ENCODE data around the gene NFKBIE. TPM values are rescaled to one million over a fixed set of nuclear protein-coding genes. Genes with fewer than 3 reads are reported as not detected.
A peak's percentile ranks its signal among the peaks of the same experiment; 100 is the strongest.

The NFKBIE gene
- total and polyA plus RNA-seq, 2 experiments from 2014 or later, result 14.0 to 16.7 TPM

- H3K4me2 ChIP-seq, result peak overlapping the region; percentile 16
- no peaks in the 10 kb centered on the region for H3K36me3 ChIP-seq (replicated peaks; ENCODE audit: insufficient read depth, low read depth)
- no peak overlapping the region for H2AFZ ChIP-seq
- peaks cover 54% of the 10 kb centered on the region for H3K4me1 ChIP-seq (ENCODE audit: insufficient read depth)
- H3K9me3 ChIP-seq (ENCODE audit: low read depth), result no peaks in the 10 kb centered on the region
- no peaks in the 10 kb centered on the region for H3K9me2 ChIP-seq (replicated peaks; ENCODE audit: insufficient read depth)
- no peaks in the 10 kb centered on the region for H3K27me3 ChIP-seq
- H4K20me1 ChIP-seq (ENCODE audit: insufficient read depth, poor library complexity, severe bottlenecking), result no peaks in the 10 kb centered on the region
- H3K4me3 ChIP-seq, result no peak overlapping the region
- 41% methylated on average over 4 of the region's 4 CpGs for WGBS (ENCODE audit: low lambda C conversion rate, missing lambda C conversion rate)
- peak; percentile 88 for DNase-seq (ENCODE audit: low spot score)
- TF ChIP-seq EZH2 (IDR thresholded peaks at IDR 0.05; ENCODE audit: borderline replicate concordance) (no peak), EZH2phosphoT487 (IDR thresholded peaks at IDR 0.05; ENCODE audit: low read depth, severe bottlenecking, unreplicated experiment) (no peak), CTCF (IDR thresholded peaks at IDR 0.05; ENCODE audit: poor library complexity) (peak; percentile 62)
- H3K79me2 ChIP-seq, result peaks cover 8% of the 10 kb centered on the region
- peak overlapping the region; percentile 20 for H3K27ac ChIP-seq
Measured at GRCh38 chr6:44221291-44221960, 43.9 kb downstream of the NFKBIE start.

GRCh38 chr6:44220913-44221290 lies 44.4 kb downstream of the NFKBIE start:
- no peak for DNase-seq (ENCODE audit: low spot score)
- TF ChIP-seq EZH2phosphoT487 (IDR thresholded peaks at IDR 0.05; ENCODE audit: low read depth, severe bottlenecking, unreplicated experiment) (no peak), EZH2 (IDR thresholded peaks at IDR 0.05; ENCODE audit: borderline replicate concordance) (no peak), CTCF (IDR thresholded peaks at IDR 0.05; ENCODE audit: poor library complexity) (no peak)
- Histone ChIP-seq H3K9me3 (ENCODE audit: low read depth) (no peaks in the 10 kb centered on the region), H3K4me1 (ENCODE audit: insufficient read depth) (peaks cover 49% of the 10 kb centered on the region), H4K20me1 (ENCODE audit: insufficient read depth, poor library complexity, severe bottlenecking) (no peaks in the 10 kb centered on the region), H3K36me3 (replicated peaks; ENCODE audit: insufficient read depth, low read depth) (no peaks in the 10 kb centered on the region), H3K9me2 (replicated peaks; ENCODE audit: insufficient read depth) (no peaks in the 10 kb centered on the region), H3K4me3 (no peak overlapping the region), H3K4me2 (no peak overlapping the region), H3K27ac (peak overlapping the region; percentile 20), H3K79me2 (peaks cover 8% of the 10 kb centered on the region), H2AFZ (no peak overlapping the region), H3K27me3 (no peaks in the 10 kb centered on the region)
- WGBS (ENCODE audit: low lambda C conversion rate, missing lambda C conversion rate), result 94% methylated on average over 4 of the region's 4 CpGs

- peaks cover 42% of the 10 kb centered on the region for H3K4me1 ChIP-seq (ENCODE audit: insufficient read depth)
Measured at GRCh38 chr6:44219815-44220784, 45.3 kb downstream of the NFKBIE start.

More at GRCh38 chr6:44219815-44220784, 45.3 kb downstream of the NFKBIE start:
- no peak overlapping the region for H3K4me3 ChIP-seq
- peak overlapping the region; percentile 95 for H3K4me2 ChIP-seq
- H3K27ac ChIP-seq, result no peak overlapping the region
- H4K20me1 ChIP-seq (ENCODE audit: insufficient read depth, poor library complexity, severe bottlenecking), result no peaks in the 10 kb centered on the region
- H3K79me2 ChIP-seq, result peaks cover 8% of the 10 kb centered on the region
- DNase-seq (ENCODE audit: low spot score), result no peak
- H3K36me3 ChIP-seq (replicated peaks; ENCODE audit: insufficient read depth, low read depth), result no peaks in the 10 kb centered on the region
- WGBS (ENCODE audit: low lambda C conversion rate, missing lambda C conversion rate), result 62% methylated on average over 27 of the region's 28 CpGs
- H3K9me3 ChIP-seq (ENCODE audit: low read depth), result no peaks in the 10 kb centered on the region
- H3K27me3 ChIP-seq, result no peaks in the 10 kb centered on the region
- H3K9me2 ChIP-seq (replicated peaks; ENCODE audit: insufficient read depth), result no peaks in the 10 kb centered on the region
- H2AFZ ChIP-seq, result no peak overlapping the region
- TF ChIP-seq EZH2phosphoT487 (IDR thresholded peaks at IDR 0.05; ENCODE audit: low read depth, severe bottlenecking, unreplicated experiment) (no peak), EZH2 (IDR thresholded peaks at IDR 0.05; ENCODE audit: borderline replicate concordance) (no peak), CTCF (IDR thresholded peaks at IDR 0.05; ENCODE audit: poor library complexity) (peak; percentile 4)

All from hepatocyte (in vitro differentiated cells).